HG02884 (cell line): ENCODE measurements around the gene RABGAP1L.

ENCODE experiments used
- ATAC-seq: cut with Tn5 transposase; IDR thresholded peaks from one replicate; pipeline ENCODE4 v1.9.1; 2021; ENCODE audit warnings: mild to moderate bottlenecking, moderate library complexity; ENCODE audit not compliant: unreplicated experiment

The RABGAP1L gene

DNA sequence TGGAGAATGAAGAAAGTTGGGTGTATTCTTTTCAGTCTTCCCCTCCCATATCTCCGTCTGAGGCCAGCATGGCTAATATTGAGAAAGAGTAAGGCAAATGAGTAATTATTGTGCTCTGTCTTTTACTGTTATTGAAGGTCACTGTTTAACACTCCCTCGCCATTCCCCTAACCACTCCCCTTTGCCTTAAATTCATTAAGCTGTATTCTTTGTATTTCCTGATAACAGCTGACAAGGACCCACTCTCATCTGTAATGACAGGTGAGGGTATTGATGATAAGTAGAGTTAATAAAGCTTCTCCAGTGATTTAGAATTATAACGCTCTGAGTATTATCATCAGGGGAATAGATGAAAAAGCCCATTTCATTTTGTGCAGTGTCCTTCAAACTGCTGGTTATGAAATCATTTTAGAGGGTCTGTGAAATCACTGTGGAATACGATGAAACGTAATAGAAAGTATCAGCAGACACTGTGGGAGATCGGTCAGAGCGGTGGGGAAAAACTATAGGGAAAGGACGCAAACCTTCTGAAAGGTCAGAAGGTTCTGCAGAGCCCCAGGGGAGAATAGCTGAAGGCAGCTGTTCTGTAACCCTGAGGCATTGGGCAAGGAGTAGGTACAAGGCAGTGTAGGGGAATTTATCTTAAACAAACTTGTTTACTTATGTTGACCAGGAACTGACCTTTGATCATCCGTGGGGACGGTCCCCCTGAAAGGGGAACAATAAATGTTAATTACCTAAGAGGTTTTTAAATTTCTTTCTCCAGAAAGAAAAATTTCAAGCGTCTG lies 794.2 kb downstream of the RABGAP1L start:
- peak; percentile 55 for ATAC-seq

DNA sequence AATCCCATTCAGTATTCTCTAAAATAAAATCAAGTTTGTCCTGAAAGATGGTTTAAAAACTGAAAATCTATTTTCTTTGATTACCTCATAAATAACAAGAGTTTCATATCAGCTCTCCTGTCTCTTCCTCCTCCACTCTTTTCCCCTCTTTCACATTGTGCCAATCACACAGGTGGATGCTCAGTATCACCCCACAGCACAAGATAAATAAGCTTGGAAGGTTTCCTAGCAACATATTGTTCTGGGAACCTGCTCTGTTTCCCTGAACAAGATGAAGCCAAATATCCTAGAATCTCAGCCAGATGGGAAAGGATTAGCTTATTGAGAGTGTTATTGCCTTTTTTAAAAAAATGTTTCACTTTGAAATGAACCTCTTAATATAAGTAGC lies 794.7 kb downstream of the RABGAP1L start:
- ATAC-seq = no peak

DNA sequence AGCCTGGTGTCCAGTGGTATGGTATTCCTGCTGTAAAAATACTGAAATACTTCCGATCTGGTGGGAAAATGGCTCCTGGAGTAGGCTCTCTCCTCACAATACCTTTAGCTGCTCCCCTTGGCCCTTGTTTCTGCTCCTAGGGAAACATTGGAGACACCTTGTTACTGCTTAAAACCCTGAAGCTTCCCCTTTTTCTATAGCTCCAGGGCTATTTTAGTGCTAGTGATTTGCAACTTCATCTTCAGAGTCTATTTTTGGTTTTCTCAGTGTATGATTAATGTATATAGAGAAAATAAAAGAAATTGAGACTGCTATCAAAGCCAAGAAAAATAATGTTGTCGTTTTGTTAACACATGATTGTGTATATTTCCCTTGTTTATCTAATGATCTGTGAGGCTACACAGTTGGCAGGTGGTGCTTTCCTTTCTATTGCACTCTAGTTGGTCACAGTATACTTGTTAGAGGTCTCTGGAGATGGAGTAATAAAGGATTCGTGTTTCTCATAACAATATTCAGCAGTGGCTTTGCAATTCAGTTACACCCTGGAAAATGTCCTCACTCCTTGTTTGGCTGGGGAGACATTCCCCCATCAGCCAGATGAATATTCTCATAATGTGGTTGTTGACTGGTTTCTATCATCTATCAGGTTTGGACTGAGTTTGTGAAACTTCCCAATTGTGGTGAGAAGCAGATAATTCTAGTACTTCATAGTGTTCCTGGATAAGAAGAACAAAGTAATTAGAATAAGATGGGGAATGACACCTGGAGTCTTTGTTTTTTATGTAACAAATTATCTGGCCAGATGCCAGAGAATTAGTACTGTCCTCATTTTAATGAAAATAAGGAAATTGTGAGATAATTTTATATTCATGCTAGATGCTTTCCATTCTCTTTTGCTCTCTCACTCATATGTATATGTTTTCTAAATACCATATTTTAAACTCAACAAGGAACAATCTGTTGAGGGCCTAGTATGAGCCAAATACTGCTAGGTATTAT lies 795.6 kb downstream of the RABGAP1L start:
- no peak for ATAC-seq

DNA sequence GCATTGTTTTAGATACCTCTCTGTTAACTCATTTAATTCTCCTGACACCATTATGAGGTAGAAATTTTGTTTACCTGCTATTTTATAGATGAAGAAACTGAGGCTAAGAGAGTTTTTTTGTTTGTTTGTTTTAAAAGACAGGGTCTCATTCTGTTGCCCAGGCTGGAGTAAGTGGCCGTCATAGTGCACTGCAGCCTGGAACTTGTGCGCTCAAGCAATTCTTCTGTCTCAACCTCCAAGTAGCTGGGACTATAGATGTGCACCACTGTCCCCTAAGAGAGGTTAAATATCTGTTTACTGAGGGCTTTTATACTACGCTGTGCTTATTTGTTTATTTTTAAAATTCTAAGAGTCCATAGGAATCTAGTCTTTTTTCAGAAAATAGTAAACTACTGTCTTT lies 796.8 kb downstream of the RABGAP1L start:
- no peak for ATAC-seq

DNA sequence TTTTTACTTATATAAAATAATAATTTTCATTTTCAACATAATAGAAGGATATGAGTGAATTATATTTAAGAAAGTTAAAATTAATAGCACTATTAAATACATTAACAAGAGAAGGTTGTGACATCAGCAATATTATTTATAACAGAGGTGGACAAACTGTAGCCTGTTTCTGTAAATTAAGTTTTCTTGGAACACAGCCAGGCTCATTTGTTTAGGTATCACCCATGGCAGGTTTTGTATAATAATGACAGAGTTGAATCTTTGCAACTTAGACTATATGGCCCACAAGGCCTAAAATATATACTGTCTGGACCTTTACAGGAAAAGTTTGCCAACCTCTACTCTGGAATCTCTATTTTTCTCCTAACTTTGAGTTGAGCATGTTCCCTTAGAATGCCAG lies 797.7 kb downstream of the RABGAP1L start:
- ATAC-seq = no peak

DNA sequence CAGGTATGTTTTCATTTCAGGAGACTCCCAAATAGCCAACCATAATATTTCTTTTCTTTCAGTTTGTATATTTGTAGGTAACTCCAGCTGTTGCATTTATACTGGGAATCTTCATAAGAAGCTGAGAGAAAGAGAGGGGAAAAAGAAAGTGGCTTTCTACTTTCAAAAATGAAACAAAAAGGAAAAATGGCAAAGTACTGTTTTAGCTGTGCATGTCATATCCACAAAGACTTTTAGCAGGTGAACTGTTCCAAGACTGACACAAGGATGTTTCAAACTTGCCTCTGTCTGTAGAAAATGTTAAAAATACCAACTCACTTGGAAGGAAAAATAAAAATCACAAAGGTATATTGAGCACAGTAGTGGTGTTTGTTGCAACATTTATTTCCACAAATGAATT lies 798.5 kb downstream of the RABGAP1L start:
- no peak for ATAC-seq

DNA sequence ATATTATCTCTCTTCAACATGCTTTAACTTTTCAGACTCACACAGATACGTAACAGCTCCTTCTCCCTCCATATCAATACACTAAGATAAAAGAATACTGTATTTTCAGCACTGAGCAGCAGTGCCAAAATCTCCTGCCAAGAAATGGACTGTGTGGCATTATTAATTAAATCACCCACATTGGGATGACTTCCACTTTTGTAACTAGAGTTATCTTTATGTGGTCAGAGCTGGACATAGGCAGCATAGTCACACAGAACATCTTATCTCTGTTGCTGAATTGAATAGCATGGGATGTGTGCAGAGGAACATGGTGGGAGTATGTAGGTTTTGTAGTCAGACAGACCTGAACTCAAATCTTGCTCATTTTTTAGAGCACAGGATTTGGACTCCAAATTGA lies 799.1 kb downstream of the RABGAP1L start:
- no peak for ATAC-seq

DNA sequence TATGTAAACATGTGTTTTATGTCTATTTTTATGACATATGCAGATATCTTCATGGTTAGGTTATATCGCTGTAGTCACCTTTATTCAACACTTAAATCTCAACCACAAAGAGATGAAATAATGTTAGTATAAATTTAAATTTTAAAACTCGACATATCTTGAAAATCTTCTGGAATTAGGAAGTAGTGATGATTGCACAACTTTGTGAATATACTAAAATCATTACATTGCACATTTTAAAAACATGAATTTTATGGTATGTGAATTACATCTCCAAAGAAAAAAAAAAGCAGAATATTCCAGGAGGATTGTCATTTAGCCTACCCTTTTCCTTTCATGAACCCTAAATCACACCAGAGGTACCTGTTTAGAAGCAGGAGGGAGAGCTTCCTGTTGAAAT lies 801.0 kb downstream of the RABGAP1L start:
- no peak for ATAC-seq

DNA sequence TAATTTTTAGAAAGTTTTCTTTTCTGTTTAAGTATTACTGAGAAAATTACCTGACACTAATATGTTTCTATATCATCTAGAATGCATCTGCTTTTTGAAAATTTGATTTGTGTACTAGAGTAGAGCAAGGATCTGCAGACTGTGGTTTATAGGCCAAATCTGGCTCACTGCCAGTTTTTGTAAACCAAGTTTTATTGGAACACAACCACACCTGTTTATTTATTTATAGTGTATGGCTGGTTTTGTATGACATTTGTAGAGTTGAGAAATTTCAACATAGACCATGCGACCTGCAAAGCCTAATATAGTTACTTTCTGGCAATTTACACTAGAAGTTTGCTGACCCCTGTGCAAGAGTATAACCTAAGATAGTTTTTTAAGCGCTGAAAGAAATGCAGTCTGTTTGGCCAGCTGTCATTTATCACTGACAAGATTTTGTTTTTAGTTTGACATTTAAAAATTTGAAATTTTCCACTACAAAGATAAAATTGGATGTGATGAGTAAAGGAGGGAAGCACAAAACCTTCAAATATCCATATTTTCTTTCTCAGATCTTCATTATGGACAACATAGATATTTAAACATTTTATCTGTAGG lies 804.3 kb downstream of the RABGAP1L start:
- no peak for ATAC-seq

DNA sequence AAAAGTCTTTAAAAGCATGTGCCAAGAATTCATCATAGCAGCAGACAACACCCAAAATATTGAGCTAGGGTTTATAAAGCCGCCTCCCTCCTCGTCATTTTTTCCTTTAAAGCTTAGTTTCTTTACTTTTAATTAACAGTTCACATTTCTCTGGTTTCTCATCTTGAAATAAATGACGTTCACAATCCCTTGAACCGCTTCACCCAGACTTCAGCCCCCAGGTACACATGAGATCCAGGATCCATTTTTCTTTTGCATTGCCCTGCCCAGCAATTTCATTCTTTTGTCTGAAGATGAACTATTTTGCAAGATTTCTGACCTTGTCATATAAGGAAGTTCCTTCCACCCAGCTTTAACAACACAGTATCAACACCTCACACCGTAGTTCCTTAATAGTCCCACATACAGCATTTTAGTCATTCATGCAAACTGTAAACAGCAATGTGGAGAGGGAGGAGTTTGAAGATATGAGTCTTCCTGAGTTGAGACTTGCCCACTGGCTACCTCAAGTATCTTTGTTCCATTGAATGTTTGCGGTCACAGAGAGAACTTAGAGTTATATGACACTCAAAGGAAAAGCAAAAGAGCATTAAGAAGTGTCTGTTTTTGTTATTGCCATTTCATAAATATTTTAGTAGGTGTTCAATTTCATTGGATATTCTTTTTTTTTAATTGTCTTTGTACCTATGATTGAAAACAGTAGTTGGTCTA lies 805.1 kb downstream of the RABGAP1L start:
- ATAC-seq = no peak

DNA sequence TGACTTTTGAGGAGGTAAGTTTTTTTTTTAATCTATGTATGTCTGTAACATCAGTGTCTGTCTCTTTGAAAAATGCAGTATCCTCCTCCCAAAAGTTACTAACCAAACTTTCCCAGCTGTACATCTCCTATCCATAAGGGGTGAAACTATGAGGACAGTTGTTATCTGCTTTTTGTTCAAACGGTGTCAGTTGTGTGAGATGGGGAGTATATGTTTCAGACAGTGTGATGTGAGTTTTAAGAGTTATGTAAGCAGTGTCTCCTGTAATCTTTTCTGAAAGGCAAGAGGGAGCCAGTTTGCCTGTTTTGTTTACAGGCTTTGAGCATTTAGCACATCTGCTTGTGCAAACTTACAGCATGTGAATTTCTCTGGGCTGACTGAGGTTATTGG lies 805.6 kb downstream of the RABGAP1L start:
- ATAC-seq = no peak

DNA sequence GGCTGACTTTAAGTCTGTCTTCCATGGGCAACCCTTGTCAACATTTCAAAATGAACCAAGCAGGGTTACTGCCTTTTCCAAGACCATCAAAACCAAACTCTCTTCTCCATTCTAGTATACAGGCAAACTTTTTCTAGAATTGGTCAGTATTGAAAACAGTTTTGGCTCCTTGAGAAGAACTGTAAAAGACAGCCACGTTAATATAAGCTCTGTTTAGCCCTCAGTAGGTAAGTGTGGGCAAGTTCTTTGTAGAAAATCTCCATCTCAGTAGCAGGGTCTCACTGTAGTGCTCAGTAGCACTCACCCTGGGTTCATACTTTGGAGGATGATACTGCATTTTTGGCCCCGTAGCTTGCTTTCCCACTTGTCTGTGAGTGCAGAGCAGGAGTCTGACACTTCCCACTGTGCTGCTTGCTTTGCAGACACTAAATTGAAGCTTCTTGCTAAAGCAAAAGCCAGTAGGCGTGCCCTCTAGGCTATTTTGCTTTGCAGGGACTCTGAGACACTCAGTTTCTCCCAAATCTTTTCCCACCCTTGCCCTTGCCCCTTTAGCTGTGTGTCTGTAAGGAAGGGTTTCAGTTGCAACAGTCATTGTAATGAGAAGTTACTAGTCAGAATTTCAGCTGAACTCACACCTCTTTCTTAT lies 806.2 kb downstream of the RABGAP1L start:
- ATAC-seq = no peak

DNA sequence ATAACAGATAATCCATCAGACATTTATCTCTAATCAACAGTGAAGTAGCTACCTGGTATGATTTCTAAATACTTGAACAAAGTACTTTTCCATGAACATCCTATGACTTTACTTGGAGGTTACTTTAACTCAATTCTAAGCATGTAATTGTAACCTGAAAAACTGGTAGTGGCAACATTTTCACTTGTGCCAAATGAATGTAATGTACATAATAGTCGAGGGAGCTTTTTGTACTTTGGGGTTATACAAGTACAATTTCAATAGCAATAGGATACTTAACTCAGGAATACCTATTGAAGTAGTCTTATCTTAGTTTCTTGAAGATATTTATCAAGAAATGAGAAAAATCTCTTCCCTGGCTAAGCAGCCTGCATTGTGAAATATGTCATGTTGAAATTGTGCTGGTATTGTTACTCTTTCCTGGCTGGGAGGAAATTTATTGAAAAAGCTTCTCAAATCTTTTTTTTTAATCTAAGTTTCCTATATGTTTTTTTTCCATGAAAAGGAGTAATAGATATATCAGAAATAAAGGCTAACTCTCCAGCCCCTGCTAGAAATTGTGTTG lies 806.8 kb downstream of the RABGAP1L start:
- ATAC-seq = no peak

DNA sequence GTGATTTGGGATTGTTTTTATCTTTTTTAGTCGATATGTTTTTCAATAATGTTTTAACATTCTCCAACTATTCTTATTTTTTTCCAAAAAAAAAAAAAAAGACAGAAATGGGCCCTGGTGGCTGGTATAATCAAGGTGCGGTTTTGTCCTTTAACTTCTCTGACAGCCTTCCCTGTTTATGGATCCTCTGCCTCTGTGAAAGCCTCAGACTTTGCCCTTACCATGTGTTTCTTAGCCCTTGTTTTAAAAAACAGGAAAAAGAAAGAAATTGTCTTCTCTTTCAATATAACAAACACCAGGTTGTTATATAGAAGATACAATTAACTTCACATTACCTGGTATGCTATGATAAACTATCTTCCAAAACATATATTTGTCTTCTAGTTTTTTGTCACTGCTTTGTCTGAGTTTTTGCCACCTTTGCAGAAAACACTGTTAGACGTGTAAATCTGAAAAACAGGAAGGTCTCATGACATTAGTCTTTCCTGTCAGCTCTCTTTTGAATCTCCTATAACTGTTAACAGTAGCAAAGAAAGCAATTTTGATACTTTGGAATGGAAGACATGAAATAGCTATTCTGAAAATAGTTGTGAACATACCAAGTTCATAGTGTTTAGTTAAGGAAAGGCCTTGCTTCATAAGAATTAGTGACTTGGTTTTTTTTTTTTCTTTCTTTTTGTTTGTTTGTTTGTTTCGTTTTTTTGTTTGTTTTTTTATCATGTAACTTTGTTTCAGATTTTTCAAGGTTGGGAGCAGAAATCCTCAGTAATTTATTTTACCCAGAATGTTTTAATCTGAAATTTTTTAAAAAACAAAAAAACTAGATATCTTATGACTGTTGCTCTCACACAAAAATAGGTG lies 808.8 kb downstream of the RABGAP1L start:
- ATAC-seq = no peak

DNA sequence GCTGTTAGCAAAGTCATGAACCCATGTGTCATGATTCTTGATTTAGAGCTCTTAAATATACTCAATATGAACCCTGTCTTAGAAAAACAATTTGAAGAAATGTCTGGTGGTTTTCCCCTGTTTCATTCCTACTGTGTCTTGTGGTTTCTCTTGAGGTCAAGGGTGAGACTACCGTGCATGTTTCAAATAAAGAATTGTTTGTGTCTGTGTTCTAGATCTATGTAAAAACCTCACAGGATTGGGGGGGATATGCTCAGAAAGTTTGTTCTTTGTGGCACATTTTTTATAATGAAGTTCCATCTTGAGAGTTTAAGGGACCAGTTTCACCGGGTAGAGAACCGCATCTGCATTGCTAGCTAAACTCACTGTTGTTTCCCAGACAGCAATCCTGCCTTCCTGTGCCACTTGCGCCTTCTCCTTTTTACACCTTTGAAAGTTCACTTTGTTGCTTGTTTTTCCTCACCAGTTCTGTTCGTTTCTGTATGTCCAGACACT lies 809.5 kb downstream of the RABGAP1L start:
- peak; percentile 68 for ATAC-seq

DNA sequence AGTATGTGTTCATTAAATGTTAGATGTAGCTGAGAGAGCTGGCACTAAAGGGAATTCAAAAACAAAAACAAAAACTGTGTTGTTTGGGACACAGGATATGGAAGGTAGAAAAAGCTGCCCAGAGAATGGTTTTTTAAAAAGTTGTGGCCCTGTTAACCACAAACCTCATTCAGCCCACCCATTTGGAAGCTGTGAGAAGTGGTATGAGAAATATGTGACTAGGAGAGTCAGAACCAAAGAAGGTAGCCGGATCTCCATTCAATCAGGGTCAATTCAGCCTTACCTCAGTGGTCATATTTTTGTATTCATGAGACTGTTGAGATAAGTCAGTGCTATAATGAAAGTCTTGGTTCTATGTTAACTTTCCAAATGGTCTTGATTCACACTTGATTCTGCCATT lies 810.7 kb downstream of the RABGAP1L start:
- ATAC-seq = peak; percentile 45

DNA sequence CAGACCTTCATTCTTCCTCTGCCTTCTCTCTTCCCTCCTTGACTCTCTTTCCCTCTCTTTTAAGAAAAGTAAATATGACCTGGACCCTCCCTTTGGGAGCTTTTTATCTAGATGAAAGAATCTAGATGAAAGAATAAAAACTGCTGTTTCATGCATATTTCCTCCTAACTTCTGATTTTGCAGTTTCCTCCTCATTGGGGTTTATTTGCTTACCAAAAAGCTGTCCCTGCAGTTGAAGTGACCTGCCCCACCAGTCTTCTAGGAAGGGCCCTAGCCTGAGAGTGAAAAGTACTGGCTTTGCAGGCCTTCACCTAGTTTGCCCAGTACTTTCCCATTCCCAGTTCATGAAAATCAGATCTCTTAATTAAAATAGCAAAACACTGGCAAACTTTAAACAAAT lies 812.1 kb downstream of the RABGAP1L start:
- no peak for ATAC-seq

DNA sequence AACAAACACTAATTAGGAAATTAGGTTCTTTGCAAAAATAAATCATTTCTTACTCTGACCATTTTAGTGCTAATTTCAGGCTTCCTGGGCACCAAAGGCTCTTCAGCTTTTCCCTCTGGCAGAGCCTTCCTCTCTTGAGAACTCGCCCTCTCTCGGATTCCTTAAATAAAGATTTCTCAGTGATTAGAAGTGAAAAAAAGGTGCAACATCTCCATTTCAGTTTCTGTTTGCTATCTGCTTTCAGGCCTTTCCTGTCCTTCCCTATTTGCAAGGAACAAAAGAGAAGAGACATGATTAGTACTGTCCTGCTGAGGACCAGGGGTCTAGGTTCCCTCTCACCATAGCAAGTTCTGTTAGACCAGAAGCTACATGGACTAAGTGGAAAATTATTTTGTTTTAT lies 812.6 kb downstream of the RABGAP1L start:
- no peak for ATAC-seq

DNA sequence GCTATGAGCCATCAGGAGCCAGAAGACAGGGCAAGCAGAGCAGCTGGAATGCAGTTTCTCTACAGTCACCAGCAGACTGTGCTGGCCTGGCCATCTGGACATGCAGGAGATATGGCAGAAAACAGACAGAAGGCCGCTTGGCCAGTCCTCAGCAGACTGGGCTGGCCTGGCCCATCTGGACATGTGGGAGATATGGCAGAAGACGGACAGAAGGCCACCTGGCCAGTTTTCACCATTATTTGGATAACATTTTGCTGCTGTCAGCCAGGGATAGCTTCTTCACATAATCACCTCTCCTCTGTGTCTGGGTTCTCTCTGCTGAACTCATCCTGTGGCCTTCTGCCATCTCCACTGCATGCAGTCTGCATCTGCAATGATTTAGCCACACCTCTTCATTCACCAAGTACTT lies 815.4 kb downstream of the RABGAP1L start:
- ATAC-seq = no peak
